Measurements from ENCODE around the gene BRK1. TPM values are rescaled to one million over a fixed set of nuclear protein-coding genes. Genes with fewer than 3 reads are reported as not detected.
A peak's percentile ranks its signal among the peaks of the same experiment; 100 is the strongest.
"Not testable (repeated sequence)": the region's sequence is repeated elsewhere in the genome, so short reads cannot be mapped to it uniquely, and the experiment has no call there.

The BRK1 gene
- total RNA-seq (10 to 100 TPM; 52.4 to 53.8 TPM), total RNA-seq (34.8 to 78.5 reads per million in 2 donors)

DNA sequence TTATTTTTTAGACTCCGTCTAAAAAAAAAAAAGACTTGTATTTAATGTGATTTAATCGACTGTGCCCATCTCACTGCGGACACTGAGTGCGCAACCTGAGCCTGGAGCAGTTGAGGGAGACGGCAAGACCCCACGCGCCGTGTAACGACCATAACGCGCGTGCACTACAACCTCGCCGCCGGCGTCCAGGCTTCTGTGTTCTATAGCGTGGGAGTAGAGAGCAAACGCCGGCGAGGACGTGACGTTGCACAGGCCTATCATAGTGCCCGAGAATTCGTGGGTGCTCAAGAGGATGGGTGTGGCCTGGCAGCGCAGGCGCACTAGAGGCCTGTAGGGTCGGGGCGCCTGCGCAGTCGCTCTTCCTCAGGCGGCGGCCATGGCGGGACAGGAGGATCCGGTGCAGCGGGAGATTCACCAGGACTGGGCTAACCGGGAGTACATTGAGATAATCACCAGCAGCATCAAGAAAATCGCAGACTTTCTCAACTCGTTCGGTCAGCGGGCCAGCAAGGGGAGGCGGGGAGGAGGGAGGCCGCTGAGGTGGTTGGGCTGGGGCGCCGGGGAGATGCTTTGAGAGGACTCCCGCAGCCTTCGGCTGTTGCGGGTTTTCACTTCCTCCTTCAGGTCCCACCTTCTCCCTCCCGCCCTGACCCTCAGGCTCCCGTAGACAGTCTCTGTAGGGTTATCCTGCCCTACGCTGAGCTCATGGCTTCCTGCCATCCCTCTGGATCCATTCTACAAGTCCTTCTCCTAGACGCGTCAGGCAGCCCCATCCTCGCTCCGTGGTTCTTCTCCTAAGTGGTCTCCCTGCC lies at the start of gene BRK1:
BRK1 (plus strand) TSS at position 350 of the 812 bp plus-strand sequence; CDS start at position 377, 27 bp downstream.
- H3K27ac Mint-ChIP-seq, result peak within 1 kb of the TSS; percentile 96
- no peaks in the 10 kb centered on the region for H3K9me3 ChIP-seq (ENCODE audit: control insufficient read depth, low read length, poor library complexity, severe bottlenecking)
- peaks cover 15% of the 10 kb centered on the region for H3K4me1 Mint-ChIP-seq
- peaks cover 8% of the 10 kb centered on the region for H3K36me3 Mint-ChIP-seq (ENCODE audit: low read depth)
- DNase-seq (peak; percentile 78 to 90 (median 86)), ATAC-seq (peak; percentile 99)
- no peaks in the 10 kb centered on the region for H3K27me3 Mint-ChIP-seq
- peak within 1 kb of the TSS; percentile 100 for H3K4me3 Mint-ChIP-seq

DNA sequence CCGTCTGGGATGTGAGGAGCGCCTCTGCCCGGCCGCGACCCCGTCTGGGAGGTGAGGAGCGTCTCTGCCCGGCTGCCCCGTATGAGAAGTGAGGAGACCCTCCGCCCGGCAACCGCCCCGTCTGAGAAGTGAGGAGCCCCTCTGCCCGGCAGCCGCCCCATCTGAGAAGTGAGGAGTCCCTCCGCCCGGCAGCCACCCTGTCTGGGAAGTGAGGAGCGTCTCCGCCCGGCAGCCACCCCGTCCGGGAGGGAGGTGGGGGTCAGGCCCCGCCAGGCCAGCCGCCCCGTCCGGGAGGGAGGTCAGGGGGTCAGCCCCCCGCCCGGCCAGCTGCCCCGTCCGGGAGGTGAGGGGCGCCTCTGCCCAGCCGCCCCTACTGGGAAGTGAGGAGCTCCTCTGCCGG lies 45.4 kb upstream of the BRK1 start:
- not testable (repeated sequence) for H3K27me3 Mint-ChIP-seq; H3K9me3 ChIP-seq (ENCODE audit: control insufficient read depth, low read length, poor library complexity, severe bottlenecking); H3K36me3 Mint-ChIP-seq (ENCODE audit: low read depth); ATAC-seq; H3K4me1 Mint-ChIP-seq; H3K4me3 Mint-ChIP-seq; DNase-seq; H3K27ac Mint-ChIP-seq

DNA sequence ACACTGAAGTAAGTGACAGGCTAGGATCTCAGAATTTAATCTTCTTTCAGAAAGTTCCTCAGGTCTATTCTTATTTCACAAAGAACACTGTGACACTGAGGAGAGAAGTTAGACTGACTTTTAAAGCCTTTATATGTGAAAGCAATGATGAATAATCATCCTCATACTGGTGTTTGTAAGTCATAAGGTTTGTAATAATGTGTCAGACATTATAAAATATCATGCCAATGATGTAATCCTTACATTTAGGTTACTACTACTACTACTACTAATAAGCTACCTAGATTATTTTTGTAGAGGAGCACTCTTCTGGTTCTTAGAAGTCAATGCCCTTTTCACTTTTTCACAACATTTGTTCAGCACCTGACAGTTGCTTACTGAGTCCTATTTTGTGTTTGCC lies 40.8 kb upstream of the BRK1 start:
- Mint-ChIP-seq H3K27ac (no peak overlapping the region), H3K27me3 (no peaks in the 10 kb centered on the region), H3K36me3 (ENCODE audit: low read depth) (no peaks in the 10 kb centered on the region), H3K4me3 (no peak overlapping the region), H3K4me1 (no peaks in the 10 kb centered on the region)
- DNase-seq, result no peak
- no peak for ATAC-seq
- no peaks in the 10 kb centered on the region for H3K9me3 ChIP-seq (ENCODE audit: control insufficient read depth, low read length, poor library complexity, severe bottlenecking)

DNA sequence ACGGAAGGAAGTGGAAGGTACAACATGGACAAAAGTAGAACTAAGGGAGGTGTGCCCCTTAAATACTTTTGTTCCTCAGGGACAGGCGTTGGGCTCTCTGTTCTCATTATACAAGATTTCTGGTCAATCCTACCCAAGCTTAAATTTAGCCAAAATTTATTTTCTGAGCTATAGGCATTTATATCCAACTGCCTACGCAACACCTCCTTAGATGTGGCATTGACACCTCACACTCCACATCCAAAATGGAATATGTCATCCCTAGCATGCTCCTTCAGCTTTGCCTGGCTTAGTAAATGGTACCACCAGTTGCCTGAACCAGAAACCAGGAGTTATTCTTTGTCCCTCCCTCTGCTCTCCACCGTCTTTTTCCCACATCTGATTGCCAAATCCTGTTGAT lies 33.6 kb upstream of the BRK1 start:
- H3K4me3 Mint-ChIP-seq, result no peak overlapping the region
- no peaks in the 10 kb centered on the region for H3K9me3 ChIP-seq (ENCODE audit: control insufficient read depth, low read length, poor library complexity, severe bottlenecking)
- H3K27ac Mint-ChIP-seq, result no peak overlapping the region
- no peak for ATAC-seq
- peaks cover 12% of the 10 kb centered on the region for H3K36me3 Mint-ChIP-seq (ENCODE audit: low read depth)
- no peak for DNase-seq
- H3K27me3 Mint-ChIP-seq, result no peaks in the 10 kb centered on the region
- no peaks in the 10 kb centered on the region for H3K4me1 Mint-ChIP-seq

DNA sequence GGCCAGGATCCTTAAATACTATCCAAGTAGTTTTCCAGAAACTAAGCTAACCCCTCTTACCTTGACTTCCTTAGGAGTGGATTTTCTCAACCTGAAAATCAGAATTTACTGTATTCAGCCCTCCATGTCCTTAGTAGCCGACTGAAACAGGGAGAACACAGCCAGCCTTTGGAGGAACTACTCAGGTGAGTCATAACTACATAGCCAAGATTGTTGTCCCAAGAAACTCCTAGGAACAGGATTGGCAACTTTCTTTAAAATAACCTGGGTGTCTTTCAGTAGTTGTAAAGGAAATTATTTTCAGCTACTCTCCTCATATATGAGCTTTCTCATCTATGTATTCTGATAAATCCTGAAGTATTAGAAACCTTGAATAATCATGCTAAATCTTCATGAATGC lies 29.7 kb upstream of the BRK1 start:
- no peak for ATAC-seq
- Mint-ChIP-seq H3K36me3 (ENCODE audit: low read depth) (peaks cover 12% of the 10 kb centered on the region), H3K4me3 (no peak overlapping the region), H3K27ac (no peak overlapping the region), H3K4me1 (no peaks in the 10 kb centered on the region), H3K27me3 (no peaks in the 10 kb centered on the region)
- H3K9me3 ChIP-seq (ENCODE audit: control insufficient read depth, low read length, poor library complexity, severe bottlenecking), result no peaks in the 10 kb centered on the region
- no peak for DNase-seq

DNA sequence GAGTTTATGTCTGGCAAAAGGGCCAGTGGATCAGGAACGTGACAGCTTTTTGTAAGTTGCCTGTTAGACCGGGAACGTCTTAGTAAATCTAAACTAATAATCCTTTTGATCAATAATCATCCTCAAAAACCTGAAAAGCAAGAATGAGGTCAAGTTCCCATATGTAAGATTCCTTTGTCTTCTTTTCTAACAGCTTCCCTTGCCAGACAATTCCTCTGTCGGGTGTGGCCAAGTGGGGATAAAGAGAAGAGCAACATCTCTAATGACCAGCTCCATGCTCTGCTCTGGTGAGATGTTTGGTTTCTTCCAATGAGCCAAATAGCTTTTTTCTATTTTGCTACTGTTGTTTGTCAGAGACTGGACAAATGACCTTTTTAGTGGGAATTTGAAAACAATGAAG lies 27.2 kb upstream of the BRK1 start:
- no peaks in the 10 kb centered on the region for H3K9me3 ChIP-seq (ENCODE audit: control insufficient read depth, low read length, poor library complexity, severe bottlenecking)
- DNase-seq (no peak), ATAC-seq (no peak)
- H3K4me1 Mint-ChIP-seq, result peaks cover 3% of the 10 kb centered on the region
- no peak overlapping the region for H3K27ac Mint-ChIP-seq
- no peak overlapping the region for H3K4me3 Mint-ChIP-seq
- H3K27me3 Mint-ChIP-seq, result no peaks in the 10 kb centered on the region
- H3K36me3 Mint-ChIP-seq (ENCODE audit: low read depth), result peaks cover 5% of the 10 kb centered on the region

DNA sequence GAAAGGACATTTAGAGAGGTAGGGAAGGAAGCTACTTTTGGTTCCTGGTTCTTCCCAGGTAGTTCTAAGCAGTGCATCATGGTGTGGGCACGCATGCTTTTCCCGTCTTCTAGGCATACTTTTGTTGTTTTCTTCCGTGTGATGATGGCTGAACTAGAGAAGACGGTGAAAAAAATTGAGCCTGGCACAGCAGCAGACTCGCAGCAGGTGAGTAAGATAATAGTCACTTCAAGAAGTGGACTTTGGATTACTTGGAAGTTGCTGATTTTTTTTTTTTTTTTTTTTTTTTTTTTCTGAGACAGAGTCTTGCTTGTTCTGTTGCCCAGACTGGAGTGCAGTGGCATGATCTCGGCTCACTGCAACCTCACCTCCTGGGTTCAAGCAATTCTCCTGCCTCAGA lies 25.3 kb upstream of the BRK1 start:
- DNase-seq (no peak), ATAC-seq (no peak)
- no peaks in the 10 kb centered on the region for H3K9me3 ChIP-seq (ENCODE audit: control insufficient read depth, low read length, poor library complexity, severe bottlenecking)
- Mint-ChIP-seq H3K27me3 (no peaks in the 10 kb centered on the region), H3K4me1 (peaks cover 3% of the 10 kb centered on the region), H3K4me3 (no peak overlapping the region), H3K36me3 (ENCODE audit: low read depth) (peaks cover 3% of the 10 kb centered on the region), H3K27ac (no peak overlapping the region)

DNA sequence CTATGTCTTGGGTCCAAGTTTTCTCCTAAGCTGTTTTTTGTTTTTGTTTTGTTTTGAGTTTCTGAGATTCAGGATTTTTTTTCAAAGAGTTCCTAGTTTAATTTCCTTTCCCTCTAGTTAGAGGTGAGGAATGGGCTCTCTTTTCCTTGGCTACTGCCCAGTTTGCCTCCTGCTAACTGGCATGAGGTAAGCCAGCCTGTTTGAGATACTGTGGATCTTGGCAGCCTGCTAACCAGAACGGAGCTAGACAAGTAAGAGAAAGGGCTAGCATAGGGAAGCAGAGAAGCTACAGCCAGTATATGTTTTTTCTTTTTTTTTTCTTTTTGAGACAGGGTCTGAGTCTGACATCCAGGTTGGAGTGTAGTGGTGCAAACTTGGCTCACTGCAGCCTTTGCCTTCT lies 24.7 kb upstream of the BRK1 start:
- H3K27ac Mint-ChIP-seq; H3K36me3 Mint-ChIP-seq (ENCODE audit: low read depth); H3K9me3 ChIP-seq (ENCODE audit: control insufficient read depth, low read length, poor library complexity, severe bottlenecking); DNase-seq; H3K4me1 Mint-ChIP-seq; H3K27me3 Mint-ChIP-seq; ATAC-seq; H3K4me3 Mint-ChIP-seq: not testable (repeated sequence)

DNA sequence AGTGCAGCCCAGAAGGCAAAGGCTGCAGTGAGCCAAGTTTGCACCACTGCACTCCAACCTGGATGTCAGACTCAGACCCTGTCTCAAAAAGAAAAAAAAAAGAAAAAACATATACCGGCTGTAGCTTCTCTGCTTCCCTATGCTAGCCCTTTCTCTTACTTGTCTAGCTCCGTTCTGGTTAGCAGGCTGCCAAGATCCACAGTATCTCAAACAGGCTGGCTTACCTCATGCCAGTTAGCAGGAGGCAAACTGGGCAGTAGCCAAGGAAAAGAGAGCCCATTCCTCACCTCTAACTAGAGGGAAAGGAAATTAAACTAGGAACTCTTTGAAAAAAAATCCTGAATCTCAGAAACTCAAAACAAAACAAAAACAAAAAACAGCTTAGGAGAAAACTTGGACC lies 24.1 kb upstream of the BRK1 start:
- H3K27me3 Mint-ChIP-seq; H3K9me3 ChIP-seq (ENCODE audit: control insufficient read depth, low read length, poor library complexity, severe bottlenecking); H3K4me3 Mint-ChIP-seq; H3K36me3 Mint-ChIP-seq (ENCODE audit: low read depth); DNase-seq; H3K27ac Mint-ChIP-seq; H3K4me1 Mint-ChIP-seq; ATAC-seq: not testable (repeated sequence)

DNA sequence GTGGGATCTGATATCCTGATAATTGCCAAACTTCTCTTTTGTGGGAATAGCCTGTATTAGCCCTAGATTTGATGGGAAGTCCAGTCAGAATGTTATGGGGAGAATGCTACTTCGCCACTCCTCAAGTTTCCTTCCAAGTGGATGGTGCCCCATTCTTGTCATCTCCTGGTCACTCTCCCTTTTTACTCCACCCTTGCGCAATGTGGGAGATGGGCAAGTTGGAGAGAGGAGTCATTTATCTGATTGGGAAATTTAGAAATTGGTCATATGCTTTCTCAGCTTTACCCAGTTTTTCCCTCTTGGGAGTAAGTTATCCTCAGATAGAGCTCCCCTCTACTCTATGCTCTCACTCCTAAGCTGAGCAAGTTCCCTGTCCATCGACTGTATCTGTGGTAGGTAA lies 21.8 kb upstream of the BRK1 start:
- Mint-ChIP-seq H3K27me3 (no peaks in the 10 kb centered on the region), H3K27ac (no peak overlapping the region), H3K4me1 (peaks cover 3% of the 10 kb centered on the region), H3K36me3 (ENCODE audit: low read depth) (peaks cover 3% of the 10 kb centered on the region), H3K4me3 (no peak overlapping the region)
- no peak for ATAC-seq
- H3K9me3 ChIP-seq (ENCODE audit: control insufficient read depth, low read length, poor library complexity, severe bottlenecking), result no peaks in the 10 kb centered on the region
- DNase-seq, result no peak

DNA sequence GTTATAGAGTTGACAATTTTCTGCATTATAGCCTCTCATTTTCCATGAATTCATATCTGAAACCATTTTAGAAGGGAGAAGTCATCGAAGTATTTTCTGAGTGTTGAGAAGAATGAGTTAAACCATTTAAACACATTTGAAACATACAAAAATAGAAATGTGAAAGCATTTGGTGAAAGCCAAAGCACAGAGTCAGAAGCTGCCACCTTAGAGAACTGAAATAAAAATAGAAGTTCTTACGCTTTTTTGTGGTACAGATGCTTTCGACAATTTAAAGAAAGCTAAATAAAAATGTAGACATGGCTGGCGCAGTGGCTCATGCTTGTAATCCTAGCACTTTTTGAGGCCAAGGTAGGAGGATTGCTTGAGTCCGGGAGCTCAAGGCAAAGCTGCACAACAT lies 16.4 kb upstream of the BRK1 start:
- Mint-ChIP-seq H3K36me3 (ENCODE audit: low read depth) (no peaks in the 10 kb centered on the region), H3K4me1 (no peaks in the 10 kb centered on the region), H3K27me3 (no peaks in the 10 kb centered on the region), H3K4me3 (no peak overlapping the region), H3K27ac (no peak overlapping the region)
- no peak for ATAC-seq
- H3K9me3 ChIP-seq (ENCODE audit: control insufficient read depth, low read length, poor library complexity, severe bottlenecking), result no peaks in the 10 kb centered on the region
- DNase-seq, result no peak

DNA sequence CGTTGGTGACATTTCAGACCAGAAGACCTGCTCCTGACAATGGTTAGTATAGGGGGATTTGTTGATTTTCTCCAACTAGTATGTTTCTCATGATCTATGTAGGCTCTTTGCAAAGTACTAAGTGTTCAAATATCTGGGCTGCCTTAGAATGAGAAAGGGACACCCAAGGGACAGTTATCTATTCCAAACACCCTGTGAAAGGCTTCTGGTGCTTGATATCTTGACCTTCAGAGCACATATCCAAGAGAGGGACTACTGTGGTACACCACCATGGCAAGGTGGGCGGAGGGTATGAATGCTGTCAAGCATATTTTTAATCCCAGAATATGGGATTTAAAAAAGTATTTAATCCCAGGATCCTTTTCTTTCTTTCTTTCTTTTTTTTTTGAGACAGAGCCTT lies 8.6 kb upstream of the BRK1 start:
- Mint-ChIP-seq H3K4me1 (peaks cover 2% of the 10 kb centered on the region), H3K36me3 (ENCODE audit: low read depth) (peaks cover 2% of the 10 kb centered on the region), H3K4me3 (no peak overlapping the region), H3K27me3 (no peaks in the 10 kb centered on the region), H3K27ac (no peak overlapping the region)
- DNase-seq (no peak), ATAC-seq (no peak)
- no peaks in the 10 kb centered on the region for H3K9me3 ChIP-seq (ENCODE audit: control insufficient read depth, low read length, poor library complexity, severe bottlenecking)

DNA sequence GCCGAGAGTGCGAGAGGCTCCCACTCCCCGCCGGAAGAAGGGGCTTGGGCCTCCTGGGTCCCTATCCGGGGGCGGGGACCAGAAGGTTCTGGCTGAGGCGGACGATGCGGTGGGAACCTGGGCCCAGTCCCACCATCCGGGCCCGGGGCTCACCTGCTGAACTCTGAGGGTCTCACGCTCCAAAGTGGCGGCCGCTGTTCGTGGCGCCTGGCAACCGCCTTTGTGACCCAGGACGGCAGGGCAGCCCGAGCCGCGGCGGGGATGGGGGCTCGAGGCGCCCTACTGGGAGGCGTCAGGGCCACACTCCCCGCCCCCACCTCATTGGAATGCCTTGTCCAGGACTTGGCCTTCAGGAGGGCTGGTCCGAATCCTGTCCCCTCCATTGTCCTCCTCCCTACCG lies 7.4 kb upstream of the BRK1 start, which contains the start of gene FANCD2OS:
FANCD2OS (minus strand) TSS at position 165 of the 400 bp plus-strand sequence. CDS start 3,481 bp downstream, outside the sequence.
- DNase-seq, result no peak
- no peak within 1 kb of the TSS for H3K4me3 Mint-ChIP-seq
- peaks cover 2% of the 10 kb centered on the region for H3K4me1 Mint-ChIP-seq
- H3K27me3 Mint-ChIP-seq, result no peaks in the 10 kb centered on the region
- H3K36me3 Mint-ChIP-seq (ENCODE audit: low read depth), result peaks cover 2% of the 10 kb centered on the region
- H3K27ac Mint-ChIP-seq, result no peak within 1 kb of the TSS
- no peaks in the 10 kb centered on the region for H3K9me3 ChIP-seq (ENCODE audit: control insufficient read depth, low read length, poor library complexity, severe bottlenecking)
- no peak for ATAC-seq

DNA sequence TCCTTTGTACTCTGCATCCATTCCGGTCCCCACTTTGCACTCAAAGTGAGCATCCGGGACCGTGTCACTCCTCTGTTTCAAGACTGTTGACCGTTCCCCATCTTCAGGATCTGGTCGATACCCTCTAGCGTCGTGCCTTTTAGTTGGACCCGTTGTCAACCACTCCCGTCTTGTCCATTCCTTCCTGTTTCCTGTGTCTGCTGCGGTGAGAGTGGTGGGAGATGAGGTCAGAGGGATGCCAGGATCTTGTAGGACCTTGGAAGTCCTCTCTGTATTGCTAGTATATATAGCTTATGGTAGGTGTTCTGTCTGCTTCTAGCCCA lies 624 bp downstream of the BRK1 start:
- no peak for DNase-seq
- ATAC-seq, result no peak
- Mint-ChIP-seq H3K27me3 (no peaks in the 10 kb centered on the region), H3K4me1 (peaks cover 21% of the 10 kb centered on the region), H3K36me3 (ENCODE audit: low read depth) (peaks cover 8% of the 10 kb centered on the region), H3K4me3 (peak overlapping the region; percentile 100), H3K27ac (peak overlapping the region; percentile 96)
- H3K9me3 ChIP-seq (ENCODE audit: control insufficient read depth, low read length, poor library complexity, severe bottlenecking), result no peaks in the 10 kb centered on the region

Data from T-helper 17 cell (primary cell).